ENCODE measurements around the gene DENND4A. TPM values are rescaled to one million over a fixed set of nuclear protein-coding genes. Genes with fewer than 3 reads are reported as not detected.

Gene DENND4A
- total RNA-seq, 2 donors from 2014 or later = 26.8 to 49.7 TPM

DNA sequence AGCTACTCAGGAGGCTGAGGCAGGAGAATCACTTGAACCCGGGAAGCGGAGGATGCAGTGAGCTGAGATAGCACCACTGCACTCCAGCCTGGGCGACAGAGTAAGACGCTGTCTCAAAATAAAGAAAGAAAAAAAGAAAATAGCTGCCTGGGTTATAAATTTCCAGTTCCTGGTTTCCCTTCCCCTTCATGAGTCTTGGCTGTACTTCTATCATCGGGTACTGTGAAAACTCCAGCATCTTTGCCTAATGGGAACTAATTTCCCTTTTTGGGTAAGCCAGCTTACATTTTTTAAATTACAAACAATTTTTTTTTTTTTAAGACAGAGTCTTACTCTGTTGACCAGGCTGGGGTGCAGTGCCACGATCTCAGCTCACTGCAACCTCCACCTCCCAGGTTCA is 15.0 kb downstream of the DENND4A start:
- Mint-ChIP-seq H3K9me3 (no peaks in the 10 kb centered on the region), H3K36me3 (peaks cover 0 to 2% of the 10 kb centered on the region in 2 donors), H3K27ac (no peak overlapping the region)
- no peak for DNase-seq (ENCODE audit: low spot score in 2 of 2)
- ATAC-seq = no peak

DNA sequence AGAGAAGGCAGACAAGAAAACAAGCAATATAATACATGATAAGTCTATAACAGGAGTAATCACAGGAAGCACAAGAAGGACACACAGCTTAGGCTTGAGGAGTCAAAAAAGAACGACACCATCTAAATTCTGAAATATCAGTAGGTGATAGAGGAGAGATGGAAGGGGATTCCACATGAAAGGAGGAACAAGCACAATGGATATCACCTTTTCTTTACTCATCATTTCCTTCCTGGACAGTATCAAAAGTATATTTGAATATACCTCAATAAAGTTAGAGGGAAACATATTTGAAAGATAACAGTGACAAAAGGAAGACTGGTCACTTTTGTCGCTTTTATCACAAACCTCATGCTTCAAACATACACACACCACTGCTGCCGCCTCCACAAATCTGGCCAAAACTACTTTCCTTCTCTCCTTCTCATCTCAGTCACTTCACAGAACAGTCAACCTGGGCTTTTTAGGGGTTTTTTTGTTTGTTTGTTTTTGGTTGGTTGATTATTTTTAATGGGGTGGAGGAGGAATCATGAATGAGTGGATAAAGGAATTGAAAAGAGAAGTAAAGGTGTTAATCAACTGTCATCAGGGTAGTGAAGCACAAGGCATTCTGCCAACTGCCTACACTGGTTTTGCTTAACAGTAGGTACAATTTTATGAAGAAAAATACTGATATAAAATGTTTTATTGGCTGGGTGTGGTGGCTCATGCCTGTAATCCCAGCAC is 18.5 kb downstream of the DENND4A start:
- H3K27ac Mint-ChIP-seq = peak overlapping the region; percentile 22 to 66
- no peak for DNase-seq (ENCODE audit: low spot score in 2 of 2)
- H3K36me3 Mint-ChIP-seq = peaks cover 0 to 10% of the 10 kb centered on the region in 2 donors
- no peaks in the 10 kb centered on the region for H3K9me3 Mint-ChIP-seq
- ATAC-seq = peak; percentile 54 to 73

GRCh38 chr15:65772930-65773329 is 19.2 kb downstream of the DENND4A start:
- no peaks in the 10 kb centered on the region for H3K9me3 Mint-ChIP-seq
- DNase-seq (ENCODE audit: low spot score in 2 of 2) (no peak), ATAC-seq (peak in 1 of 2 donors; percentile 45)
- H3K36me3 Mint-ChIP-seq = peaks cover 0 to 10% of the 10 kb centered on the region in 2 donors
- no peak overlapping the region for H3K27ac Mint-ChIP-seq

DNA sequence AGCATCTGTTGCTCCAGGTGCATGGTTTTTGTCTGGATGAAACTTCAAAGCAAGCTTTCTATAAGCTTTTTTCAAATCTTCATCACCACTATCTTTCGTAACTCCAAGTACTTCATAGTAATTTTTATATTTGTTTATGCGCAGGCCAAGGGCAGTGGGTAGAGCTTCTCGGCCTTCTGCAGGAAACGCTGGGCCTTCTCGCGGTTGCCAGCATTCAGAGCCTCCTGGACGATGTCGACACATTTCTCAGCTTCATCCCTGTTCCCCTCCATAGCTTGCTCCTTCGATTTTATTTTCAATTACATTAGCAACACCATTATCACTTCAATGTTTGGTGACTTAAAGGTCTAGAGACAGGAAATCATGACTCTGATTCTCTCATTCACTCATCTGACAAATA is 20.2 kb downstream of the DENND4A start:
- no peak for ATAC-seq
- H3K27ac Mint-ChIP-seq = no peak overlapping the region
- H3K36me3 Mint-ChIP-seq = peaks cover 0 to 10% of the 10 kb centered on the region in 2 donors
- H3K9me3 Mint-ChIP-seq = no peaks in the 10 kb centered on the region
- no peak for DNase-seq (ENCODE audit: low spot score in 2 of 2)

- H3K27ac Mint-ChIP-seq = no peak overlapping the region
- ATAC-seq (no peak), DNase-seq (ENCODE audit: low spot score in 2 of 2) (no peak)
- no peaks in the 10 kb centered on the region for H3K9me3 Mint-ChIP-seq
- peaks cover 0 to 10% of the 10 kb centered on the region in 2 donors for H3K36me3 Mint-ChIP-seq
Observed at GRCh38 chr15:65769482-65769881, 22.6 kb downstream of the DENND4A start.

- H3K27ac Mint-ChIP-seq = no peak overlapping the region
Observed at GRCh38 chr15:65767895-65768294, 24.2 kb downstream of the DENND4A start.

DNA sequence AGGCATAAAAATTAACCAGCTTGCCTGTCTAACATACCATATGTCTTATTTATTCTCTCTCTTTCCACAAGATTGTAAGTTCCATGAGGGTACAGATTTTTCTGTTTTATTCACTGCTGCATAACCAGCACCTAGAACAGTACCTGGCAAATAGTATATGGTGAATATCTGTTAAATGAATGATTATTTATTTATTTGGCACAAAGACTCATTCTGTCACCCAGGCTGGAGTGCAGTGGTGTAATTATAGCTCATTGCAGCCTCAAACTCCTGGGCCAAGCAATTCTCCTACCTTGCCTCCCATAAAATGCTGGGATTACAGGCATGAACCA is 24.9 kb downstream of the DENND4A start:
- DNase-seq (ENCODE audit: low spot score in 2 of 2) (no peak), ATAC-seq (no peak)
- Mint-ChIP-seq H3K27ac (no peak overlapping the region), H3K9me3 (no peaks in the 10 kb centered on the region), H3K36me3 (peaks cover 0 to 9% of the 10 kb centered on the region in 2 donors)

More at GRCh38 chr15:65767895-65768294, 24.2 kb downstream of the DENND4A start:
- no peak for DNase-seq (ENCODE audit: low spot score in 2 of 2)
- peak; percentile 87 to 94 for ATAC-seq
- peaks cover 0 to 10% of the 10 kb centered on the region in 2 donors for H3K36me3 Mint-ChIP-seq
- no peaks in the 10 kb centered on the region for H3K9me3 Mint-ChIP-seq

- Mint-ChIP-seq H3K27ac (no peak overlapping the region), H3K36me3 (peaks cover 0 to 3% of the 10 kb centered on the region in 2 donors), H3K9me3 (no peaks in the 10 kb centered on the region)
- no peak for DNase-seq (ENCODE audit: low spot score in 2 of 2)
- ATAC-seq = no peak
Observed at GRCh38 chr15:65766422-65767263, 25.4 kb downstream of the DENND4A start.

- ATAC-seq = no peak
- DNase-seq (ENCODE audit: low spot score in 2 of 2) = no peak
- Mint-ChIP-seq H3K9me3 (no peaks in the 10 kb centered on the region), H3K27ac (no peak overlapping the region), H3K36me3 (no peaks in the 10 kb centered on the region)
Observed at GRCh38 chr15:65765106-65765505, 27.0 kb downstream of the DENND4A start.

DNA sequence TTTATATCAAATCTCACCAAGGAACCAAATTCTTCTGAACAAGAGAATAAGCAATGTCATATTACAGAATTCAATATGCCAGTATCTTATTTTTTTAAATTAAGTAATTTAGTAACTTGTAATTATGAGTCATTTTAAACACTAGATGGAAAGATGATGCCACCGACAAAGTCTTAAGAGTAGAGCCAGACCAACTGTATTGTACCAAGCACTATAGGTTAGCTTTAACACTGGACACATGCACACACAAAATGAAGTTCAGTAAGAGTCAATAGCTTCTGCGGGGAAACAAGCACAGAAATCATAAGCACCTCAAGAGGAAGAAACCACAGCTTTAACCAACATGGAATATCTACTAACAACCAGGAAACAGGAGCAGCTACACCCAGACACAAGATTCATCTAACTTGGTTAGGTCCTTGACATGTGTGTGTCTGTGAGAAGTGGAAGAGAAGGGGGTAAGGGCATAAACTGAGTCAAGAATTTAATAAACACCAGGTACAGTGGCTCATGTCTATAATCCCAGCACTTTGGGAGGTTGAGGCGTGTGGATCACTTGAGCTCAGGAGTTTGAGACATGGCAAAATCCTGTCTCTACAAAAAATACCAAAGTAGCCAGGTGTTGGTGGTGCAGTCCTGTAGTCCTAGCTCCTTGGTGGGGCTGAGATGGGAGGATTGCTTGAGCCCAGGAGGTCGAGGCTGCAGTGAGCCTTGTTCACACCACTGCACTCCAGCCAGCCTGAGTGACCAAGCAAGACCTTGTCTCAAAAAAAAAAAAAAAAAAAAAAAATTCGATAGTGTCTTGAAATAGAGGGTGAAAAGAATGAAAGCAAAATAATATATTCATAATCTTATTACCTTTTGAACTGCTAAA is 28.9 kb downstream of the DENND4A start:
- Mint-ChIP-seq H3K27ac (peak overlapping the region in 1 of 2 donors; percentile 12), H3K36me3 (no peaks in the 10 kb centered on the region), H3K9me3 (no peaks in the 10 kb centered on the region)
- no peak for DNase-seq (ENCODE audit: low spot score in 2 of 2)
- ATAC-seq = peak in 1 of 2 donors; percentile 36

GRCh38 chr15:65762399-65762798 is 29.7 kb downstream of the DENND4A start:
- ATAC-seq = no peak
- H3K27ac Mint-ChIP-seq = no peak overlapping the region

GRCh38 chr15:65761210-65761926 is 30.7 kb downstream of the DENND4A start:
- Mint-ChIP-seq H3K36me3 (no peaks in the 10 kb centered on the region), H3K27ac (peak overlapping the region in 1 of 2 donors; percentile 89), H3K9me3 (no peaks in the 10 kb centered on the region)
- ATAC-seq = peak; percentile 41 to 83
- no peak for DNase-seq (ENCODE audit: low spot score in 2 of 2)

More at GRCh38 chr15:65762399-65762798, 29.7 kb downstream of the DENND4A start:
- Mint-ChIP-seq H3K9me3 (no peaks in the 10 kb centered on the region), H3K36me3 (no peaks in the 10 kb centered on the region)
- DNase-seq (ENCODE audit: low spot score in 2 of 2) = no peak

DNA sequence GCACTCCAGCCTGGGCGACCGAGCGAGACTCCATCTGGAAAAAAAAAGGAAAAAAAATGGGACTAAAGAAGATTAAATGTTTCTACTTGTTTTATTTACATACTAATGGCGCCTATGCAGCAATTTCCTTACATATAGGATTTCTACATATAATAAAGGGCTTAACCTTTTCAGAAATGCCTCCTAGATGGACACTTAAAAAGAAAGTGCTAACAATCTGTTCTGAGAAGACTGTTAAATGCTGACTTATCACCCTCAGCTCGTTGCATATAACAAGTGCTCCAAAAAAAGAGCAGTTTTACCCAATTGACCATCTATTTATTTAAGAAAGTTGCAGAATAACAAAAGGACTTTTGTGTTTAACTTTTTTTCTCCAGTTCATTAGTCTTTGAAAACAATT is 32.7 kb downstream of the DENND4A start:
- no peak overlapping the region for H3K27ac Mint-ChIP-seq
- DNase-seq (ENCODE audit: low spot score in 2 of 2) (no peak), ATAC-seq (no peak)
- H3K9me3 Mint-ChIP-seq = no peaks in the 10 kb centered on the region
- H3K36me3 Mint-ChIP-seq = no peaks in the 10 kb centered on the region

GRCh38 chr15:65758242-65758641 is 33.9 kb downstream of the DENND4A start:
- Mint-ChIP-seq H3K9me3 (no peaks in the 10 kb centered on the region), H3K36me3 (no peaks in the 10 kb centered on the region), H3K27ac (no peak overlapping the region)
- ATAC-seq (no peak), DNase-seq (ENCODE audit: low spot score in 2 of 2) (no peak)

DNA sequence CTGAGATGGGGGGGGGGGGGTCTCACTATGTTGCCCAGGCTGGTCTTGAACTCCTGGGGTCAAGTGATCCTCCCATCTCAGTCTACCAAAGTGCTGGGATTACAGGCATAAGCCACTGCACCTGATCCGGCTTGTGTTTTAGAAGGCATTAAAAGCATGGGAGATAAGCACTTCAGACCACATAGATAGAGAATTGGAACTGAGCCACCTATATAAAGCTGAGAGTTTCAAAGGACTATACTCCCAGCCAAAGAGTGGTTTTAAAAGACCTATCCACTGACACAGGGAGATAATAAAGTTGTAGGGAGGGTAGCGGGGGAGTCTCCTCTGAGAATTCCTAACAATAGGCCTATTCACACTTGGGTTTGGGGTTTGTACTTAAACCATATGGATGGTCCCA is 34.8 kb downstream of the DENND4A start:
- ATAC-seq (no peak), DNase-seq (ENCODE audit: low spot score in 2 of 2) (no peak)
- Mint-ChIP-seq H3K9me3 (no peaks in the 10 kb centered on the region), H3K27ac (no peak overlapping the region), H3K36me3 (no peaks in the 10 kb centered on the region)

GRCh38 chr15:65752151-65752700 is 39.9 kb downstream of the DENND4A start:
- H3K9me3 Mint-ChIP-seq = no peaks in the 10 kb centered on the region
- DNase-seq (ENCODE audit: low spot score in 2 of 2) (no peak), ATAC-seq (no peak)
- H3K36me3 Mint-ChIP-seq = peaks cover 9 to 10% of the 10 kb centered on the region in 2 donors
- no peak overlapping the region for H3K27ac Mint-ChIP-seq

All from activated naive CD4-positive, alpha-beta T cell treated with anti-CD3 and anti-CD28 coated beads, Interleukin-2, amount 50 U/mL, for 72 hours (primary cell).